ENCODE data around the gene STEAP3. TPM values are rescaled to one million over a fixed set of nuclear protein-coding genes. Genes with fewer than 3 reads are reported as not detected.

The STEAP3 gene
- total RNA-seq, 1 experiment from 2014 or later: 32.3 TPM

GRCh38 chr2:119255760-119256581, 32.3 kb downstream of the STEAP3 start:
- Histone ChIP-seq H3K4me1 (ENCODE audit: control insufficient read depth in 1 of 2, insufficient read depth in 2 of 2, low read length in 2 of 2) (peaks cover 51 to 86% of the 10 kb centered on the region in 2 experiments), H4K20me1 (ENCODE audit: insufficient read depth) (no peaks in the 10 kb centered on the region; the same call in 1 of the 2 replicates), H3K4me2 (ENCODE audit: low read length) (peak overlapping the region; percentile 67), H3K4me3 (replicated peaks in 1 of 2; ENCODE audit: low read depth in 1 of 2, low read length in 2 of 2) (no peak overlapping the region), H3K36me3 (ENCODE audit: control insufficient read depth in 1 of 2, insufficient read depth in 2 of 2, low read length in 2 of 2) (peaks cover 0 to 23% of the 10 kb centered on the region in 2 experiments; a peak in 1 of 4 replicates), H3K9ac (ENCODE audit: low read length) (peak overlapping the region; percentile 10; the same call in 1 of the 2 replicates), H3K79me2 (ENCODE audit: insufficient read depth, low read length) (peaks cover 12% of the 10 kb centered on the region; the same call in 1 of the 2 replicates), H3K27me3 (ENCODE audit: insufficient read depth, low read length) (no peaks in the 10 kb centered on the region), H3K9me2 (ENCODE audit: insufficient read depth) (no peaks in the 10 kb centered on the region), H3K27ac (ENCODE audit: low read depth, low read length) (peak overlapping the region; percentile 25), H3K9me3 (ENCODE audit: control insufficient read depth in 1 of 2, insufficient read depth in 1 of 2, low read depth in 1 of 2, low read length in 2 of 2) (no peaks in the 10 kb centered on the region), H2AFZ (ENCODE audit: low read depth, low read length, poor library complexity, severe bottlenecking) (no peak overlapping the region)
- no TSS peak for BruUV-seq (replicated peaks)
- DNase-seq (ENCODE audit: low read depth, low spot score) (peak; percentile 54), ATAC-seq (peak; percentile 64)
- ChIA-PET RAD21 (ENCODE audit: low non-redundant PET in 1 of 2, low total read pairs in 2 of 2, uncharacterized antibody in 2 of 2, unreplicated experiment in 2 of 2) (no interaction called here), CTCF (no interaction called here), POLR2A (no interaction called here)
- intact Hi-C loops (cut with micrococcal nuclease): no loop called here
- TF ChIP-seq SIN3A (IDR thresholded peaks at IDR 0.05; ENCODE audit: low read depth): peak; percentile 57
- TF ChIP-seq ELF1 (IDR thresholded peaks at IDR 0.05; ENCODE audit: borderline replicate concordance, low read depth): no peak
- TF ChIP-seq SP1 (IDR thresholded peaks at IDR 0.05; ENCODE audit: low read depth): peak; percentile 73
- TF ChIP-seq ZBTB33 (IDR thresholded peaks at IDR 0.05; ENCODE audit: extremely low read depth, insufficient replicate concordance, low read length): no peak
- TF ChIP-seq EZH2 (IDR thresholded peaks at IDR 0.05): no peak
- TF ChIP-seq POLR2A (IDR thresholded peaks at IDR 0.05; ENCODE audit: borderline replicate concordance, extremely low read depth, insufficient read depth, insufficient read length): no peak
- TF ChIP-seq RAD21 (IDR thresholded peaks at IDR 0.05; ENCODE audit: low read depth): no peak
- TF ChIP-seq MAX (IDR thresholded peaks at IDR 0.05): peak; percentile 28; the same call in 1 of the 2 replicates
- TF ChIP-seq CBX3 (IDR thresholded peaks at IDR 0.05; ENCODE audit: low read depth): peak; percentile 69; the same call in 1 of the 2 replicates
- TF ChIP-seq ZFX (IDR thresholded peaks at IDR 0.05): no peak
- no peak for TF ChIP-seq SRF (IDR thresholded peaks at IDR 0.05; ENCODE audit: low read depth)
- TF ChIP-seq CEBPB (IDR thresholded peaks at IDR 0.05; ENCODE audit: low read depth): peak; percentile 75
- TF ChIP-seq JUND (IDR thresholded peaks at IDR 0.05): peak; percentile 58
- TF ChIP-seq REST (IDR thresholded peaks at IDR 0.05; ENCODE audit: low read depth): no peak
- TF ChIP-seq FOSL1 (IDR thresholded peaks at IDR 0.05; ENCODE audit: low read depth): peak; percentile 59
- TF ChIP-seq TCF7L2 (IDR thresholded peaks at IDR 0.05; ENCODE audit: borderline replicate concordance, extremely low read depth, insufficient read depth, insufficient read length): no peak
- no peak for TF ChIP-seq YY1 (IDR thresholded peaks at IDR 0.05; ENCODE audit: extremely low read depth, insufficient replicate concordance, low read depth, low read length)
- peak; percentile 71; the same call in 1 of the 2 replicates for TF ChIP-seq EGR1 (IDR thresholded peaks at IDR 0.05; ENCODE audit: low read depth)
- no peak for TF ChIP-seq POLR2AphosphoS5 (IDR thresholded peaks at IDR 0.05; ENCODE audit: low read depth, low read length)

Data from HCT116 (cell line).